ENCODE measurements around the gene XPNPEP2. TPM values are rescaled to one million over a fixed set of nuclear protein-coding genes. Genes with fewer than 3 reads are reported as not detected.

XPNPEP2 gene
- total RNA-seq, 1 experiment from 2014 or later, result not detected

GRCh38 chrX:129760981-129761380 lies 22.2 kb downstream of the XPNPEP2 start:
- Histone ChIP-seq H3K9me3 (ENCODE audit: insufficient read depth, low read depth) (no peaks in the 10 kb centered on the region), H3K4me2 (no peak overlapping the region)

GRCh38 chrX:129761596-129761995 lies 22.8 kb downstream of the XPNPEP2 start:
- Histone ChIP-seq H3K9me2 (ENCODE audit: insufficient read depth) (no peaks in the 10 kb centered on the region), H3K4me1 (replicated peaks; ENCODE audit: insufficient read depth) (no peaks in the 10 kb centered on the region), H3K27ac (no peak overlapping the region), H4K20me1 (ENCODE audit: insufficient read depth) (no peaks in the 10 kb centered on the region), H3K9me3 (ENCODE audit: insufficient read depth, low read depth) (no peaks in the 10 kb centered on the region), H2AFZ (no peak overlapping the region), H3F3A (ENCODE audit: insufficient read depth, low read depth) (no peaks in the 10 kb centered on the region), H3K36me3 (ENCODE audit: low read depth) (no peaks in the 10 kb centered on the region), H3K4me3 (no peak overlapping the region), H3K79me2 (ENCODE audit: low read depth) (no peaks in the 10 kb centered on the region), H3K4me2 (no peak overlapping the region), H3K27me3 (ENCODE audit: insufficient read depth, low read depth) (no peaks in the 10 kb centered on the region)
- no peak for TF ChIP-seq CTCF (conservative IDR thresholded peaks at IDR 0.05)
- no peak for TF ChIP-seq EZH2 (IDR thresholded peaks at IDR 0.05; ENCODE audit: low read depth)
- DNase-seq, result no peak
- no TSS peak for BruUV-seq (replicated peaks)
- intact Hi-C loops (cut with micrococcal nuclease; ENCODE audit: unreplicated experiment), result no loop called here
- POLR2A ChIA-PET (ENCODE audit: unreplicated experiment), result no interaction called here
- CTCF ChIA-PET, result no interaction called here

More at GRCh38 chrX:129760981-129761380, 22.2 kb downstream of the XPNPEP2 start:
- no TSS peak for BruUV-seq (replicated peaks)
- no peak overlapping the region for H3K4me3 ChIP-seq
- H3K36me3 ChIP-seq (ENCODE audit: low read depth), result no peaks in the 10 kb centered on the region
- no peaks in the 10 kb centered on the region for H3K27me3 ChIP-seq (ENCODE audit: insufficient read depth, low read depth)
- ChIA-PET POLR2A (ENCODE audit: unreplicated experiment) (no interaction called here), CTCF (no interaction called here)
- no peaks in the 10 kb centered on the region for H3F3A ChIP-seq (ENCODE audit: insufficient read depth, low read depth)
- intact Hi-C loops (cut with micrococcal nuclease; ENCODE audit: unreplicated experiment), result no loop called here
- H4K20me1 ChIP-seq (ENCODE audit: insufficient read depth), result no peaks in the 10 kb centered on the region
- H3K4me1 ChIP-seq (replicated peaks; ENCODE audit: insufficient read depth), result no peaks in the 10 kb centered on the region
- no peaks in the 10 kb centered on the region for H3K9me2 ChIP-seq (ENCODE audit: insufficient read depth)
- no peak overlapping the region for H3K27ac ChIP-seq
- no peak for DNase-seq
- TF ChIP-seq EZH2 (IDR thresholded peaks at IDR 0.05; ENCODE audit: low read depth) (no peak), CTCF (conservative IDR thresholded peaks at IDR 0.05) (no peak)
- no peak overlapping the region for H2AFZ ChIP-seq
- H3K79me2 ChIP-seq (ENCODE audit: low read depth), result no peaks in the 10 kb centered on the region

DNA sequence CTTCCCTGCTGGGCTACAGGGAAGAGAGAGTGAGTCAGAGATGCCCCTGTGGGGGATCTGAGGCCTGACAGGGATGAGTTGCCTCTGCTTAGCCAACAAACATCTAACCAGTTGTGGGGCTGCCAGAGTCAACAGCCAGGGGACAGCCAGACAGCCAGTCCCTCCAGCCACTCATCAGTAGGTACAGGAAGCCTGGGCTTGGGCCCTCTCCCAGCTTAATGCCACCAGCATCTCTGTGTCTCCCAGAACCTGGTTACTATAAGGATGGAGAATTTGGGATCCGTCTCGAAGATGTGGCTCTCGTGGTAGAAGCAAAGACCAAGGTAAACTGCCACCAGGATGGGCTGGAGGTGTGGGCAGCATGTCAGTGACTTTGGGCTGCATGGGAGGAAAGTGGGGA lies 23.7 kb downstream of the XPNPEP2 start:
- Histone ChIP-seq H3F3A (ENCODE audit: insufficient read depth, low read depth) (no peaks in the 10 kb centered on the region), H2AFZ (no peak overlapping the region), H3K9me3 (ENCODE audit: insufficient read depth, low read depth) (no peaks in the 10 kb centered on the region), H3K9me2 (ENCODE audit: insufficient read depth) (no peaks in the 10 kb centered on the region), H3K4me1 (replicated peaks; ENCODE audit: insufficient read depth) (no peaks in the 10 kb centered on the region), H3K4me3 (no peak overlapping the region), H3K36me3 (ENCODE audit: low read depth) (no peaks in the 10 kb centered on the region), H3K4me2 (no peak overlapping the region), H3K27ac (no peak overlapping the region), H3K79me2 (ENCODE audit: low read depth) (no peaks in the 10 kb centered on the region), H3K27me3 (ENCODE audit: insufficient read depth, low read depth) (no peaks in the 10 kb centered on the region), H4K20me1 (ENCODE audit: insufficient read depth) (no peaks in the 10 kb centered on the region)
- TF ChIP-seq EZH2 (IDR thresholded peaks at IDR 0.05; ENCODE audit: low read depth) (no peak), CTCF (conservative IDR thresholded peaks at IDR 0.05) (no peak)
- intact Hi-C loops (cut with micrococcal nuclease; ENCODE audit: unreplicated experiment), result no loop called here
- no peak for DNase-seq
- CTCF ChIA-PET, result no interaction called here
- no TSS peak for BruUV-seq (replicated peaks)
- POLR2A ChIA-PET (ENCODE audit: unreplicated experiment), result no interaction called here
